ENCODE results near the gene GK.

GRCh38 chrX:30748342-30748960, 95.2 kb downstream of the GK start:
- TF ChIP-seq CTCF (IDR thresholded peaks at IDR 0.05) (no peak), POLR2A (IDR thresholded peaks at IDR 0.05) (no peak)
